Non-pigmented ciliary epithelial cell (primary cell): ENCODE results near the gene PHB1.
"Not testable (repeated sequence)": the region's sequence is repeated elsewhere in the genome, so short reads cannot be mapped to it uniquely, and the experiment has no call there.

ENCODE experiments used
- DNase-seq: peaks from one replicate; pipeline ENCODE4 v3.0.0-alpha.2; 2010; ENCODE audit warnings: low read depth

Gene PHB1

GRCh38 chr17:49439673-49440571 is 25.2 kb upstream of the PHB1 start:
- no peak for DNase-seq

GRCh38 chr17:49439305-49439672 is 24.6 kb upstream of the PHB1 start:
- no peak for DNase-seq

- DNase-seq, result no peak
These were observed 24.0 kb upstream of the PHB1 start for GRCh38 chr17:49438436-49439278.

GRCh38 chr17:49437696-49438435 is 23.2 kb upstream of the PHB1 start:
- no peak for DNase-seq

GRCh38 chr17:49436174-49436573 is 21.5 kb upstream of the PHB1 start:
- no peak for DNase-seq

GRCh38 chr17:49435671-49436029 is 21.0 kb upstream of the PHB1 start:
- DNase-seq, result no peak

- no peak for DNase-seq
These were observed 20.4 kb upstream of the PHB1 start for GRCh38 chr17:49434821-49435670.

- no peak for DNase-seq
These were observed 18.5 kb upstream of the PHB1 start for GRCh38 chr17:49433000-49433694.

GRCh38 chr17:49431743-49432142 is 17.1 kb upstream of the PHB1 start:
- DNase-seq, result no peak

GRCh38 chr17:49425004-49425286 is 10.3 kb upstream of the PHB1 start:
- DNase-seq, result no peak

GRCh38 chr17:49424276-49425003 is 9.8 kb upstream of the PHB1 start:
- DNase-seq, result not testable (repeated sequence)

- DNase-seq, result no peak
These were observed 8.0 kb upstream of the PHB1 start for GRCh38 chr17:49422714-49423113.

GRCh38 chr17:49419761-49420160 is 5.1 kb upstream of the PHB1 start:
- DNase-seq, result not testable (repeated sequence)

GRCh38 chr17:49418754-49419740 is 4.4 kb upstream of the PHB1 start:
- not testable (repeated sequence) for DNase-seq

GRCh38 chr17:49414271-49414621 is 436 bp downstream of the PHB1 start:
- no peak for DNase-seq

- no peak for DNase-seq
These were observed 5.6 kb downstream of the PHB1 start for GRCh38 chr17:49409066-49409465.

GRCh38 chr17:49407981-49408501 is 6.6 kb downstream of the PHB1 start:
- no peak for DNase-seq

- DNase-seq, result no peak
These were observed 7.6 kb downstream of the PHB1 start for GRCh38 chr17:49407086-49407485.

- DNase-seq, result no peak
These were observed 8.1 kb downstream of the PHB1 start for GRCh38 chr17:49406421-49407061.
